ENCODE results near the gene BRAT1. TPM values are rescaled to one million over a fixed set of nuclear protein-coding genes. Genes with fewer than 3 reads are reported as not detected.

BRAT1 gene
- total RNA-seq, 1 donor from 2014 or later: 19.7 TPM

GRCh38 chr7:2523461-2523936 is 31.8 kb downstream of the BRAT1 start:
- no peak for DNase-seq (ENCODE audit: low read depth)
- Histone ChIP-seq H3K9ac (ENCODE audit: low read length) (peak overlapping the region; percentile 76), H3K9me3 (ENCODE audit: insufficient read depth, low read depth, low read length) (no peaks in the 10 kb centered on the region), H3K79me2 (ENCODE audit: insufficient read depth, low read length) (peaks cover 45% of the 10 kb centered on the region), H3K4me3 (ENCODE audit: insufficient read depth, low read depth, low read length) (peak overlapping the region; percentile 52), H2AFZ (ENCODE audit: low read depth, low read length) (peak overlapping the region; percentile 18), H3K36me3 (ENCODE audit: insufficient read depth, low read length) (no peaks in the 10 kb centered on the region), H3K4me2 (ENCODE audit: low read length) (peak overlapping the region; percentile 87), H3K27ac (ENCODE audit: low read depth, low read length) (peak overlapping the region; percentile 70), H3K27me3 (ENCODE audit: insufficient read depth, low read length) (no peaks in the 10 kb centered on the region), H4K20me1 (ENCODE audit: insufficient read depth, low read length) (peaks cover 57% of the 10 kb centered on the region), H3K4me1 (ENCODE audit: insufficient read depth, low read length) (peaks cover 65% of the 10 kb centered on the region)
- Mint-ChIP-seq H3K4me3 (ENCODE audit: unreplicated experiment) (peak overlapping the region; percentile 90), H3K27me3 (ENCODE audit: low read depth, unreplicated experiment) (no peaks in the 10 kb centered on the region), H3K36me3 (ENCODE audit: low read depth, unreplicated experiment) (peaks cover 4% of the 10 kb centered on the region), H3K27ac (ENCODE audit: unreplicated experiment) (no peak overlapping the region), H3K9me3 (ENCODE audit: unreplicated experiment) (no peaks in the 10 kb centered on the region), H3K4me1 (ENCODE audit: low read depth, unreplicated experiment) (peaks cover 23% of the 10 kb centered on the region)
- FAIRE-seq: no peak
- TF ChIP-seq CTCF (IDR thresholded peaks at IDR 0.05; ENCODE audit: insufficient read depth, low read depth, low read length) (no peak), EZH2 (IDR thresholded peaks at IDR 0.05; ENCODE audit: insufficient read depth, low read length) (no peak)

- H3K4me1 Mint-ChIP-seq (ENCODE audit: low read depth, unreplicated experiment): peaks cover 24% of the 10 kb centered on the region
- H3K27ac Mint-ChIP-seq (ENCODE audit: unreplicated experiment): peak overlapping the region; percentile 93
- Histone ChIP-seq H2AFZ (ENCODE audit: low read depth, low read length) (no peak overlapping the region), H3K4me2 (ENCODE audit: low read length) (peak overlapping the region; percentile 87), H3K9me3 (ENCODE audit: insufficient read depth, low read depth, low read length) (no peaks in the 10 kb centered on the region), H4K20me1 (ENCODE audit: insufficient read depth, low read length) (peaks cover 51% of the 10 kb centered on the region), H3K79me2 (ENCODE audit: insufficient read depth, low read length) (peaks cover 45% of the 10 kb centered on the region), H3K4me3 (ENCODE audit: insufficient read depth, low read depth, low read length) (peak overlapping the region; percentile 52), H3K4me1 (ENCODE audit: insufficient read depth, low read length) (peaks cover 65% of the 10 kb centered on the region), H3K27me3 (ENCODE audit: insufficient read depth, low read length) (no peaks in the 10 kb centered on the region), H3K9ac (ENCODE audit: low read length) (peak overlapping the region; percentile 76), H3K27ac (ENCODE audit: low read depth, low read length) (peak overlapping the region; percentile 70), H3K36me3 (ENCODE audit: insufficient read depth, low read length) (no peaks in the 10 kb centered on the region)
- peak; percentile 82 for DNase-seq (ENCODE audit: low read depth)
- peaks cover 4% of the 10 kb centered on the region for H3K36me3 Mint-ChIP-seq (ENCODE audit: low read depth, unreplicated experiment)
- H3K4me3 Mint-ChIP-seq (ENCODE audit: unreplicated experiment): peak overlapping the region; percentile 90
- H3K27me3 Mint-ChIP-seq (ENCODE audit: low read depth, unreplicated experiment): no peaks in the 10 kb centered on the region
- TF ChIP-seq CTCF (IDR thresholded peaks at IDR 0.05; ENCODE audit: insufficient read depth, low read depth, low read length) (no peak), EZH2 (IDR thresholded peaks at IDR 0.05; ENCODE audit: insufficient read depth, low read length) (no peak)
- no peaks in the 10 kb centered on the region for H3K9me3 Mint-ChIP-seq (ENCODE audit: unreplicated experiment)
- no peak for FAIRE-seq
Measured at GRCh38 chr7:2522780-2523433, 32.4 kb downstream of the BRAT1 start.

Data from astrocyte (in vitro differentiated cells and primary cell).